Left ventricle myocardium inferior (tissue), 1 donor: ENCODE results near the gene SIN3B. TPM values are rescaled to one million over a fixed set of nuclear protein-coding genes. Genes with fewer than 3 reads are reported as not detected.

Experiments
- DNase-seq: peaks from one replicate; pipeline ENCODE4 v3.0.0-alpha.2; 2020
- H3K27ac ChIP-seq: fragments of 200-600 bp; replicated peaks from 2 replicates; pipeline ENCODE4 v1.8.0; 2021
- H3K27me3 ChIP-seq: fragments of 200-600 bp; 2 replicates; pipeline ENCODE4 v1.8.0; 2021; ENCODE audit warnings: low read depth
- H3K36me3 ChIP-seq: fragments of 200-600 bp; 2 replicates; pipeline ENCODE4 v1.8.0; 2021
- H3K4me1 ChIP-seq: fragments of 200-600 bp; 2 replicates; pipeline ENCODE4 v1.8.0; 2021
- H3K4me3 ChIP-seq: fragments of 200-600 bp; 2 replicates; pipeline ENCODE4 v1.8.0; 2021; ENCODE audit warnings: mild to moderate bottlenecking, moderate library complexity
- H3K9me3 ChIP-seq: fragments of 200-600 bp; replicated peaks from 2 replicates; pipeline ENCODE4 v1.8.0; 2021
- intact Hi-C: fragments of 100-400 bp; cut with micrococcal nuclease; formaldehyde crosslinking; loops from one replicate; pipeline ENCODE4 v1.11.0; 2022
- total RNA-seq: library from RNA; stranded (reverse); fragmentation: NEBNext Ultra II Directional; extraction: Animal tissue kit (Norgen Biotek cat#: 25700); gene quantifications from one replicate; pipeline ENCODE4 v1.2.1, GENCODE V29; 2021
- TF ChIP-seq, protein P1 (sequence below): fragments of 200-600 bp; IDR thresholded peaks from 2 replicates; pipeline ENCODE4 v1.8.0; 2021; ENCODE audit warnings: antibody characterized with exemption, mild to moderate bottlenecking, borderline replicate concordance
- donor health status: DM: no; HTN: yes; CAD: no; lungs with severe emphysema.

The SIN3B gene
- total RNA-seq, 1 donor from 2014 or later = 24.4 TPM

DNA sequence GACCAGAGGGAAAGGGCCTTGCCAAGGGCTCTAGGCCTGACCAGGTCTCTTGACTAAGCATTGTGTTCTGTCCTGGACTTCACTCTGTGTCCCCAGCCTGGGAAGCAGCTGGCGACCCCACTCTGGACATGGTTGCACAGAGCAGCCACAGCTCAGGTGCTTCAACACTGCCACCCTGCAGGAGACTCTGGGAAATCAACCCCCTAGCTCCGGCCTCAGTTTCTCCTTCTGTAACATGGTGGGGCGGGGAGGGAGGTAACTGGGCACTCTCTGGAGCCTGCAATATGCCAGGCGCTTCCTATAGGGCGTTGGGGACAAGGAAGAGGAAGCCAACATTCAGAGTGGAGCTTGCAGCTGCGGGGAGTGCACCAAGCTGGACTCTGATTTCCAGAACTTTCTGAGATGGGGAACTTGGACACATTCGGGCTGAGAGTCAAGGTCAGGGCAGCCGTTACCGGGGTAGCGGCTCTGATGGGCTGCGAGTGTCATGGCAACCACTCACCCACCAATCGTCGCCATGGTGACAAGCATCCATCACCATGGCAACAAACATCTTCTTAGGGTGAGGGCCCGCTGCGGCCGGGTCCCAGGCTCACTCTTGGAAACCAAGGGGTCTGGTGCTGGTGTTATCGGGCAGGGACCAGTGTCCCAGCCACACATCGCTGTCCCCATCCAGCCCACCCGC is 72.4 kb downstream of the SIN3B start:
- Histone ChIP-seq H3K9me3 (no peaks in the 10 kb centered on the region), H3K4me1 (peaks cover 9% of the 10 kb centered on the region), H3K27ac (no peak overlapping the region), H3K27me3 (no peaks in the 10 kb centered on the region), H3K36me3 (no peaks in the 10 kb centered on the region), H3K4me3 (no peak overlapping the region)
- no peak for DNase-seq
- TF ChIP-seq, protein P1, sequence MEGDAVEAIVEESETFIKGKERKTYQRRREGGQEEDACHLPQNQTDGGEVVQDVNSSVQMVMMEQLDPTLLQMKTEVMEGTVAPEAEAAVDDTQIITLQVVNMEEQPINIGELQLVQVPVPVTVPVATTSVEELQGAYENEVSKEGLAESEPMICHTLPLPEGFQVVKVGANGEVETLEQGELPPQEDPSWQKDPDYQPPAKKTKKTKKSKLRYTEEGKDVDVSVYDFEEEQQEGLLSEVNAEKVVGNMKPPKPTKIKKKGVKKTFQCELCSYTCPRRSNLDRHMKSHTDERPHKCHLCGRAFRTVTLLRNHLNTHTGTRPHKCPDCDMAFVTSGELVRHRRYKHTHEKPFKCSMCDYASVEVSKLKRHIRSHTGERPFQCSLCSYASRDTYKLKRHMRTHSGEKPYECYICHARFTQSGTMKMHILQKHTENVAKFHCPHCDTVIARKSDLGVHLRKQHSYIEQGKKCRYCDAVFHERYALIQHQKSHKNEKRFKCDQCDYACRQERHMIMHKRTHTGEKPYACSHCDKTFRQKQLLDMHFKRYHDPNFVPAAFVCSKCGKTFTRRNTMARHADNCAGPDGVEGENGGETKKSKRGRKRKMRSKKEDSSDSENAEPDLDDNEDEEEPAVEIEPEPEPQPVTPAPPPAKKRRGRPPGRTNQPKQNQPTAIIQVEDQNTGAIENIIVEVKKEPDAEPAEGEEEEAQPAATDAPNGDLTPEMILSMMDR = no peak
- intact Hi-C loops = no loop called here

DNA sequence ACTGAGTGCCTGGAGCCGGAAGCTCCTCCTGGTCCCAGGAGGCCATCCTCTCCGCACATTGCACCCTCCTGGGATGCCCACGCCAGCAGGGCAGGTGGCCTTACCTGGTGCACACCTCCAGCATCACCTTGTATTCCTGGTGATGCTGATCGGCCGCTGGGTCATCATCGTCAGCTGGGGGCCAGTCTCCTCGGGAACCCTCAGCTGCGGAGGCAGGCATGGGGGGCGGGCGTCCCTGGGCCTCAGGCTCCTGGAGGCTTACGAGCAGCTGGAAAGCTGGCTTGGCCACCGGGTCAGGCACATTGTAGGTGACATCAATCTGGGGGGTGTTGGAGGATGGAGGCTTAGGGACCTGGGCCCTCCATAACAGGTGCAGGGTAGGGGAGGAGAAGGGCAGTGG is 73.3 kb downstream of the SIN3B start:
- H3K27ac ChIP-seq = no peak overlapping the region
- H3K4me1 ChIP-seq = peaks cover 4% of the 10 kb centered on the region
- TF ChIP-seq, protein P1 = no peak
- no peak overlapping the region for H3K4me3 ChIP-seq
- intact Hi-C loops = no loop called here
- no peaks in the 10 kb centered on the region for H3K9me3 ChIP-seq
- no peaks in the 10 kb centered on the region for H3K27me3 ChIP-seq
- no peak for DNase-seq
- H3K36me3 ChIP-seq = no peaks in the 10 kb centered on the region

DNA sequence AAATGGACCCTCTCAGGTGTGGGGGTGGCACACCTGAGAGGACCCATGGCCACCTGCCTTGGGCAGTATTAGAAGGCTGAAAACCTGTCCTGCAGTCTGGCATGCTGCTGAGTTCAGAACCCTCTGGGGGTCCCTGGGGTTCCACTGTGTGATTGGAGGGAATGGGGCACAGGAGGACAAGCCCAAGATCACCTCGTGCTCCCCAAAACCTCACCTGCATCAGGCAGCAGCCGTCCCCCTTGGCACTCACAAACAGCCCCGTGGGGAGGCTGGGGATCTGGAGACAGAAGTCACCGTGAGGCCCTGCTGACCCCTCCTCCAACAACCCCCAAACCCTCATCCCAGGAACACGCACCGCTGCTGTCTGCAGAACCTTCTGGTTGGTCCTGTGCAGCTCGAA is 74.1 kb downstream of the SIN3B start:
- TF ChIP-seq, protein P1 = no peak
- H3K4me3 ChIP-seq = no peak overlapping the region
- no peaks in the 10 kb centered on the region for H3K9me3 ChIP-seq
- no peaks in the 10 kb centered on the region for H3K27me3 ChIP-seq
- H3K4me1 ChIP-seq = no peaks in the 10 kb centered on the region
- no peak overlapping the region for H3K27ac ChIP-seq
- H3K36me3 ChIP-seq = no peaks in the 10 kb centered on the region
- intact Hi-C loops = no loop called here
- DNase-seq = no peak

DNA sequence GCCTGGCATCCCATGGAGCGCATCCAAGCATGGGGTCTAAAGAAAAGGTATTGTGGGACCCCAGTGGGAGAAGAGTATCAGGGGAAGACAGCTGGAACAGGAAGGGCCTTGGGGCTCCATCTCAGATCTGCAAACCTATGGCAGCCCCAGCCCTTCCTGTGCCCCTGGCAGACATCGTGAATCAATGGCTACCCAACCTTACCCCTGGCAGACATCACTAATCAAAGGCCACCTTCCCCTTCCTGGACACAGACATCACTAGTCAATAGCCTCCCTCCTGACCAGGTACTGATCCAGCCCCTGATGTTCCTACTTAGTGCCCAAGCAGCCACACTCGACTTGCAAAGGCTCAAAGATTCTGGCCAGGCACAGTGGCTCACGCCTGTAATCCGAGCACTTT is 75.4 kb downstream of the SIN3B start:
- no peaks in the 10 kb centered on the region for H3K4me1 ChIP-seq
- H3K36me3 ChIP-seq = no peaks in the 10 kb centered on the region
- no peak overlapping the region for H3K4me3 ChIP-seq
- H3K9me3 ChIP-seq = no peaks in the 10 kb centered on the region
- TF ChIP-seq, protein P1 = no peak
- DNase-seq = no peak
- H3K27ac ChIP-seq = no peak overlapping the region
- no peaks in the 10 kb centered on the region for H3K27me3 ChIP-seq
- intact Hi-C loops = no loop called here

DNA sequence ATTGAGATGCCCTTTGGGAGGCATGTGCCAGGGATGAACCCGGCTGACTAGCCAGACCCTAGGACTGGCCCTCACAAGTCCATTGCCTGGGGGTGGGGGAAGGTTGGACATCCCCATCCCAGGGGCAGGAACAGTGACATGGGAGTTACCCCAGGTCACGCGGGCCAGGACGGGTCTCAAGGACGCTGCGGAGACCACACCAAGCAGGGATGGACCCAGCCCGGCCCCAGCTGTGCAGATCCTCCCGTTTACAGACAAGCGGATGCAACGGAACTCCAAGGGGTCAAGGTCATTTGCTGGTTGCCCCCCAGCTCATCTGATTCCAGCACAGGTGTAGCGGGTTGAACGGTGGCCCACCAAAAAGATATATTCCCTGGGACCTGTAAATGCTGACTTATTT is 79.6 kb downstream of the SIN3B start:
- no peaks in the 10 kb centered on the region for H3K4me1 ChIP-seq
- H3K4me3 ChIP-seq = no peak overlapping the region
- peaks cover 17% of the 10 kb centered on the region for H3K36me3 ChIP-seq
- no peak for DNase-seq
- TF ChIP-seq, protein P1 = no peak
- no peaks in the 10 kb centered on the region for H3K27me3 ChIP-seq
- peaks cover 28% of the 10 kb centered on the region for H3K9me3 ChIP-seq
- no peak overlapping the region for H3K27ac ChIP-seq
- intact Hi-C loops = no loop called here
